Measurements from ENCODE around the gene STRBP.

STRBP gene

DNA sequence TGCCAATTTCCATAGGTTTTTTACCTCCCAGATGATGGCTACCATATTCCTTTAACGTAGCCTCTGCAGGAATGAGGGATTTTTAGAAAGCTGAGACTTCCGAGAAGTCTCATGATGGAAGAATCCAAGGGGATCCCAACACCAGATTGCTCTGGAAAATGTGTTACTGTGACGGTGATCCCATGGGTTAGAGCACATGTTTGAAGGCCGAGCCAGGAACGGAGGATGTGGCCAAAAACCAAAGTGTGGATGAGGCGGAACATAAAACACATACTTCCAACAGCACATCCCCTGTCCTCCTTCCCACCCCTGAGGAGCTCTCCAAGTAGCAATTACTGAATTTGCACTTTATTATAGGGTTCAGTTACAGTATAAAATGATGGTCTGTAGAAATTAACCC is 152.3 kb downstream of the STRBP start:
- DNase-seq (ENCODE audit: low read depth), result no peak
- TF ChIP-seq, protein P1, sequence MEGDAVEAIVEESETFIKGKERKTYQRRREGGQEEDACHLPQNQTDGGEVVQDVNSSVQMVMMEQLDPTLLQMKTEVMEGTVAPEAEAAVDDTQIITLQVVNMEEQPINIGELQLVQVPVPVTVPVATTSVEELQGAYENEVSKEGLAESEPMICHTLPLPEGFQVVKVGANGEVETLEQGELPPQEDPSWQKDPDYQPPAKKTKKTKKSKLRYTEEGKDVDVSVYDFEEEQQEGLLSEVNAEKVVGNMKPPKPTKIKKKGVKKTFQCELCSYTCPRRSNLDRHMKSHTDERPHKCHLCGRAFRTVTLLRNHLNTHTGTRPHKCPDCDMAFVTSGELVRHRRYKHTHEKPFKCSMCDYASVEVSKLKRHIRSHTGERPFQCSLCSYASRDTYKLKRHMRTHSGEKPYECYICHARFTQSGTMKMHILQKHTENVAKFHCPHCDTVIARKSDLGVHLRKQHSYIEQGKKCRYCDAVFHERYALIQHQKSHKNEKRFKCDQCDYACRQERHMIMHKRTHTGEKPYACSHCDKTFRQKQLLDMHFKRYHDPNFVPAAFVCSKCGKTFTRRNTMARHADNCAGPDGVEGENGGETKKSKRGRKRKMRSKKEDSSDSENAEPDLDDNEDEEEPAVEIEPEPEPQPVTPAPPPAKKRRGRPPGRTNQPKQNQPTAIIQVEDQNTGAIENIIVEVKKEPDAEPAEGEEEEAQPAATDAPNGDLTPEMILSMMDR (IDR thresholded peaks at IDR 0.05; ENCODE audit: control insufficient read depth, extremely low read depth, insufficient read depth), result no peak
- H3K4me3 ChIP-seq (ENCODE audit: low read depth, low read length), result no peak overlapping the region

DNA sequence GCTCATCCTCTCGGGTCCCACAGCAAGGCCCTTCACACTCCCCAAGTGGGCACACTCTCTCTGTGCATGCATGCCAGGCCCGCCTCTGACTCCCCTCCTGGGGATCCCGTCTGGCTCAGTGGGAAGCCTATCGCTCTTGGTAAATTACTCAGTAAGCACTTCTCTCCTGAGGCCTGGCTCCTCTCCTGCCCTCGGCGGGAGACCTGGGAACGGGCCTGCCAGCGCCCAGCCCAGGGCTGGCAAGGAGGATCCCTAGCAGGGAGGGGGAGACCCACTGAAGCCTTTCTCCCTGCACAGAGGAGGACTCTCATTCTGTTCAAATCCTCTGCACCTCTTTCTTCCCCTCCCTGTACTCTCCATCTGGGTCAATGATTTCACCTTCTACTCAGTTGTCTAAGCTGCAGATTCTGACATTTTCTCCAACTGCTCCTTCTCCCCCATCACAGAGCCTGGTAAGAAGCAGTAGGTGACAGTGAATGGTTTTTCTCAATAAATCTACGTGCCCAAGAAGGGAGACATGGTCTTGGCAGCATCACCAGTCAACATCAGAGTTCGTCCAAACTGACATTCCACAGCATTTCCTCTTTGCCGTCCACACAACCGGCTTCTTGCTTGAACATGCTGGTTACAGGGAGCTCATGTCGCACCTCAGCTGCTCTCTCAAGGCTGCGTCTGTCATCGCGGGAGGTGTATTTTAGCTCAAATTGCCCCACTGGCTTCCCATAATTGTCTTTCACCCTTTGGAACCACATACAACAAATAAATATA is 153.1 kb downstream of the STRBP start:
- H3K4me3 ChIP-seq (ENCODE audit: low read depth, low read length), result no peak overlapping the region
- TF ChIP-seq, protein P1 (IDR thresholded peaks at IDR 0.05; ENCODE audit: control insufficient read depth, extremely low read depth, insufficient read depth), result no peak
- DNase-seq (ENCODE audit: low read depth), result no peak

DNA sequence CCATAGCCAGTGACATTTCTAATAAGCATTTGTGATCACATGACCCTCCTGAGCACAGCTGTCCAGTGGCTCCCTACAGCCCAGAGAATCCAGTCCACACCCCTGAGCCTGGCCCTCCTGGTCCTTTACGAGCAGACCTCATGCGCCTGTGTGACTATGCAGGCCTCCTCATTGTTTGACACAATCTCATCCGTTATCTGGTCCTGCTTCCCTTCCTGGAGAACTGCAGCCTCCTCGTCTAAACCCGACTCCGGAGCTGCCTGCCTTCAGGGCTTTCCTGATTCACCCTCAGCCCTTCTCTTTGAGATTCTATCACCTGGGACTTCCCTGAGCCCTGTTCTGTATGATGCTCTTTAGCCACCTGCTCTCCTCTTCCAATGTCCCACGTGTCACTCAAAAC is 155.2 kb downstream of the STRBP start:
- H3K4me3 ChIP-seq (ENCODE audit: low read depth, low read length), result no peak overlapping the region
- TF ChIP-seq, protein P1 (IDR thresholded peaks at IDR 0.05; ENCODE audit: control insufficient read depth, extremely low read depth, insufficient read depth), result no peak

DNA sequence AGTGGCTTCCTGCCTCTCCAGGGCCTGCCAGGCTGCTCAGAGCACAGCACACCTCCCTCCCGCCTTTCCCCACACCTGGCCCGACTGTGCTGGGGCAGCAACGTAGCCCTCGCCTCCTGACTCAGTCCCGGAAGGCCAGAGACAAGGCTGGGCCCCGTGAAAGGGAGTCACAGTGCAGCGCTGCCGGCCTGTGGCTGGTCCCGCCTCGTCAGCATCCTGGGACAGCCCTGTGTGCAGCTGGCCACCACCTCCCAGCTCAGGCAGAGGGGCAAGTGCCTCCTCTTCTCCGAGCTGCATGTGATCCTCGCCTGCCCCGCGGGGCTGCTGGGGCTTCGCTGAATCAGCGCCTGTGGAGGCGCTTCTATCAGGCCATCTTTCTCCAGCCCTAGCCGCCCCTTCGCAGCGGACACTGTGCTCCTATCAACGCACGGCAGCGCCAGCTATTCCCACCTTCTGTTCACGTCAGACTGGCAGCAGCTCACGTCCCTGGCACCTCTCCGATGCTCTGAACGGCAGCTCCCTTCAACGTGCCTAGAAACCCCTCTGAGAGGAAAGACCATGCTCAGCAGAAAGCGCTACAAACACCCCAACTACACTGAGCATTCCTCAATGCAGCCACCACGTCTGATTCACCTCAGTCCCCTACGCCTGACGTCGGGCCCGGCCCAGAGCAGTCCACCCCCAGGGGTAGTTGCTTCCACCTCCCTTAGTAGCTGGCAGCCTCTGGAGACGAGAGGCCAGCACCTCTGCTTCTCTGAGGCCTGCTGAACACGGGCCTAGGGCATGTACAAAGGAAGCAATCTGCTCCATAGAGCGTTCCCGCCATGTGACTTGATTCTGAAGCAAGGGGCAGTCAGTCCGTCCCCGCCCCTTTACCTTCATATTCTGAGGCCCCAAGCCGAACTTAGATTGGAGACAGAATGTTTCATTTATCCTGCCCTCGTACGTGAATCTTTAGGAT is 156.1 kb downstream of the STRBP start:
- H3K4me3 ChIP-seq (ENCODE audit: low read depth, low read length), result no peak overlapping the region
- TF ChIP-seq, protein P1 (IDR thresholded peaks at IDR 0.05; ENCODE audit: control insufficient read depth, extremely low read depth, insufficient read depth), result no peak
- no peak for DNase-seq (ENCODE audit: low read depth)

More for the DNA sequence above, 155.2 kb downstream of the STRBP start:
- DNase-seq (ENCODE audit: low read depth), result no peak

DNA sequence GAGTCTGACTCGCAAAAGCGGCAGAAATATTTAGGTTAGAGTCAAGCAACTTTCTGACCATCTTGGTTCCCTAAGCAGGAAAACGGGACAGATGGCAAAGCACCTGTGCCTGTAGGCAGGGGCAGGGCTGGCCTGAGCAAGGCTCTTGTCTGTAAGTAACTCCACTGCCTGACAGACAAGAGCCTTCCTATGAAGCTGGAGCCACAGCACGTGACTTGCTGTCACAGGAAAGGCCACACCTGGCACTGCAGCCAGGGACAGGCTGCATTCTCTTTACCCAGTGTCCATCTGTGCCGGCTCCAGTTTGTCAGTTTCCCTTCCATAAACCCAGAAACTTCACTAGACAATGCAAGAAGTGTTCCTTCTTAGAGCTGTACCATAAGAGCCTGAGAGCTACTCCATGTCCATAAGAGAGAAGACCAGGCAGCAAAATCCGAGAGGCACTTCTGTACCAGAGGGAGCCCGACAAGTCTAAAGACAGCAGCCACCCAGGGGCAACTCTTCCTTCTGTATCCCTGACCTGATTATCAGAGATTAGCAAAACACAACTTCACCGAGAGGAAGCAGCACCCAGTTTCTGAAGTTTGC is 156.9 kb downstream of the STRBP start:
- TF ChIP-seq, protein P1 (IDR thresholded peaks at IDR 0.05; ENCODE audit: control insufficient read depth, extremely low read depth, insufficient read depth), result no peak
- DNase-seq (ENCODE audit: low read depth), result no peak

GRCh38 chr9:123109540-123110279 is 158.7 kb downstream of the STRBP start:
- DNase-seq (ENCODE audit: low read depth), result no peak
- H3K4me3 ChIP-seq (ENCODE audit: low read depth, low read length), result no peak overlapping the region
- TF ChIP-seq, protein P1 (IDR thresholded peaks at IDR 0.05; ENCODE audit: control insufficient read depth, extremely low read depth, insufficient read depth), result no peak

More for the DNA sequence above, 156.9 kb downstream of the STRBP start:
- no peak overlapping the region for H3K4me3 ChIP-seq (ENCODE audit: low read depth, low read length)
